B cell (primary cell): ENCODE measurements around the gene SPECC1.
"Not testable (repeated sequence)": the region's sequence is repeated elsewhere in the genome, so short reads cannot be mapped to it uniquely, and the experiment has no call there.

Experiments used
- EZH2 ChIP-seq: IDR thresholded peaks from 2 replicates; pipeline ENCODE4 v1.6.1; 2012; ENCODE audit warnings: borderline replicate concordance, low read depth, mild to moderate bottlenecking, moderate library complexity, low read length; ENCODE audit not compliant: insufficient read depth, poor library complexity, severe bottlenecking
- TF ChIP-seq, protein P1 (sequence below): fragments of 200-600 bp; IDR thresholded peaks from one replicate; pipeline ENCODE4 v1.8.0; 2022; ENCODE audit warnings: antibody characterized with exemption, mild to moderate bottlenecking

DNA sequence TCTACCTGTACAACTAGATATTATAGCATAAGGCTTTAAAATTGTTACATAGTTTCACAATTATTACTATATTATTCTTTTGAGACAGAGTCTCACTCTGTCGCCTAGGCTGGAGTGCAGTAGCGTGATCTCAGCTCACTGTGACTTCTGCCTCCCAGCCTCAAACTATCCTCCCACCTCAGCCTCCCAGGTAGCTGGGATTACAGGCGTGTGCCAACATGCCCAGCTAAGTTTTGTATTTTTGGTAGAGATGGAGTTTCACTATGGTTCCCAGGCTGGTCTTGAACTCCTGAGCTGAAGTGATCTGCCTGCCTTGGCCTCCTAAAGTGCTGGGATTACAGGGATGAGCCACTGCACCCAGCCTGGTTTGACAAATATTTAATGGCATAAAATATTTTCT, 67.0 kb downstream of the SPECC1 start:
- TF ChIP-seq, protein P1, sequence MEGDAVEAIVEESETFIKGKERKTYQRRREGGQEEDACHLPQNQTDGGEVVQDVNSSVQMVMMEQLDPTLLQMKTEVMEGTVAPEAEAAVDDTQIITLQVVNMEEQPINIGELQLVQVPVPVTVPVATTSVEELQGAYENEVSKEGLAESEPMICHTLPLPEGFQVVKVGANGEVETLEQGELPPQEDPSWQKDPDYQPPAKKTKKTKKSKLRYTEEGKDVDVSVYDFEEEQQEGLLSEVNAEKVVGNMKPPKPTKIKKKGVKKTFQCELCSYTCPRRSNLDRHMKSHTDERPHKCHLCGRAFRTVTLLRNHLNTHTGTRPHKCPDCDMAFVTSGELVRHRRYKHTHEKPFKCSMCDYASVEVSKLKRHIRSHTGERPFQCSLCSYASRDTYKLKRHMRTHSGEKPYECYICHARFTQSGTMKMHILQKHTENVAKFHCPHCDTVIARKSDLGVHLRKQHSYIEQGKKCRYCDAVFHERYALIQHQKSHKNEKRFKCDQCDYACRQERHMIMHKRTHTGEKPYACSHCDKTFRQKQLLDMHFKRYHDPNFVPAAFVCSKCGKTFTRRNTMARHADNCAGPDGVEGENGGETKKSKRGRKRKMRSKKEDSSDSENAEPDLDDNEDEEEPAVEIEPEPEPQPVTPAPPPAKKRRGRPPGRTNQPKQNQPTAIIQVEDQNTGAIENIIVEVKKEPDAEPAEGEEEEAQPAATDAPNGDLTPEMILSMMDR = not testable (repeated sequence)
- TF ChIP-seq EZH2 = not testable (repeated sequence)
